ENCODE measurements around the gene DNMT3A.

- TF ChIP-seq POLR2AphosphoS5 (IDR thresholded peaks at IDR 0.05; ENCODE audit: insufficient read depth, low read depth, low read length), result no peak
- TF ChIP-seq CTCF (IDR thresholded peaks at IDR 0.05; ENCODE audit: extremely low read depth in 1 of 2, insufficient read depth in 1 of 2, low read depth in 1 of 2, low read length in 2 of 2), result no peak
- no peak for TF ChIP-seq POLR2A (IDR thresholded peaks at IDR 0.05; ENCODE audit: low read depth, low read length)
- no peak for TF ChIP-seq EZH2 (IDR thresholded peaks at IDR 0.05; ENCODE audit: borderline replicate concordance, low read depth, low read length, severe bottlenecking)
- no peak for TF ChIP-seq MAX (IDR thresholded peaks at IDR 0.05; ENCODE audit: insufficient read depth, insufficient read length)
Measured at GRCh38 chr2:25255745-25256487, 85.8 kb downstream of the DNMT3A start.
